Natural killer cell (primary cell): ENCODE measurements around the gene MTMR6. TPM values are rescaled to one million over a fixed set of nuclear protein-coding genes. Genes with fewer than 3 reads are reported as not detected.
A peak's percentile ranks its signal among the peaks of the same experiment; 100 is the strongest.

Source experiments
- ATAC-seq, 3 donors: fragments of 150-1000 bp in 2 of 3; fragments of 200-7000 bp in 1 of 3; cut with Tn5 transposase; 1 replicate in 1 of 3; 2 replicates in 2 of 3; pipeline ENCODE4 v1.10.0; 2021; ENCODE audit warnings: mild to moderate bottlenecking in 2 of 3, moderate library complexity in 2 of 3
- DNase-seq, 2 donors: peaks; one replicate each; pipeline versions ENCODE4 v3.0.0 to v3.0.0-alpha.2; 2013 to 2021; ENCODE audit warnings: mixed read lengths in 1 of 2
- H3K27ac ChIP-seq: one replicate; pipeline ENCODE4 v1.5.1; 2013; ENCODE audit warnings: mild to moderate bottlenecking, low read length
- H3K27me3 ChIP-seq: one replicate; pipeline ENCODE4 v1.6.1; 2013; ENCODE audit warnings: low read length; ENCODE audit not compliant: control insufficient read depth, insufficient read depth
- H3K36me3 ChIP-seq: one replicate; pipeline ENCODE4 v1.6.1; 2013; ENCODE audit warnings: low read length; ENCODE audit not compliant: control insufficient read depth, insufficient read depth
- H3K4me1 ChIP-seq: one replicate; pipeline ENCODE4 v1.6.1; 2013; ENCODE audit warnings: low read length; ENCODE audit not compliant: control insufficient read depth, insufficient read depth
- H3K4me3 ChIP-seq: one replicate; pipeline ENCODE4 v1.5.1; 2013; ENCODE audit warnings: low read length
- H3K9me3 ChIP-seq: one replicate; pipeline ENCODE4 v1.6.1; 2013; ENCODE audit warnings: low read length; ENCODE audit not compliant: control insufficient read depth, insufficient read depth
- H3K27ac Mint-ChIP-seq, 2 donors: one replicate each; pipeline ENCODE4 v1.8.0; 2022; ENCODE audit warnings: mild to moderate bottlenecking in 2 of 2, mixed read lengths in 2 of 2, moderate library complexity in 1 of 2
- H3K27me3 Mint-ChIP-seq, 2 donors: one replicate each; pipeline ENCODE4 v1.8.0; 2022; ENCODE audit warnings: low read depth in 2 of 2, mixed read lengths in 2 of 2
- H3K36me3 Mint-ChIP-seq: one replicate; pipeline ENCODE4 v1.8.0; 2022; ENCODE audit warnings: mixed read lengths
- H3K4me1 Mint-ChIP-seq, 2 donors: one replicate each; pipeline ENCODE4 v1.8.0; 2022; ENCODE audit warnings: mixed read lengths in 2 of 2
- H3K4me3 Mint-ChIP-seq: one replicate; pipeline ENCODE4 v1.8.0; 2022; ENCODE audit warnings: mild to moderate bottlenecking, moderate library complexity, mixed read lengths
- H3K9me3 Mint-ChIP-seq, 2 donors: one replicate each; pipeline ENCODE4 v1.8.0; 2022; ENCODE audit warnings: mixed read lengths in 2 of 2
- CTCF ChIP-seq: fragments of 200-600 bp; IDR thresholded peaks from one replicate; pipeline ENCODE4 v1.8.0; 2022; ENCODE audit warnings: antibody characterized with exemption
- WGBS: methylation state at CpG from one replicate; pipeline ENCODE4 v1.1.7; 2013; ENCODE audit warnings: missing lambda C conversion rate; ENCODE audit not compliant: insufficient coverage; 5-methylcytosine and 5-hydroxymethylcytosine counted together
- intact Hi-C: fragments of 100-400 bp; cut with micrococcal nuclease; formaldehyde crosslinking; loops from one replicate; pipeline ENCODE4 v1.14.2; 2022
- total RNA-seq, 4 donors: library from RNA; stranded (reverse); fragments of 120-200 nt in 1 of 4; gene quantifications; one replicate each; pipeline versions ENCODE4 v1.2.3 to v1.2.4, GENCODE V29; 2013 to 2022

The MTMR6 gene
- 10 to 100 TPM; 16.4 to 18.1 (median 17.3) TPM for total RNA-seq
- 25.1 TPM for total RNA-seq (2013)

- no peaks in the 10 kb centered on the region for H3K36me3 Mint-ChIP-seq
- Histone ChIP-seq H3K27me3 (peaks cover 6% of the 10 kb centered on the region), H3K4me3 (peak within 1 kb of the TSS; percentile 84), H3K36me3 (no peaks in the 10 kb centered on the region), H3K9me3 (no peaks in the 10 kb centered on the region), H3K4me1 (peaks cover 14% of the 10 kb centered on the region), H3K27ac (peak within 1 kb of the TSS; percentile 97)
- WGBS: under 1% methylated on average over 62 of the region's 65 CpGs
- H3K27me3 Mint-ChIP-seq: peaks cover 20 to 30% of the 10 kb centered on the region in 2 donors
- ATAC-seq: peak; percentile 88 to 98 (median 91)
- peak; percentile 94 for DNase-seq
- peak within 1 kb of the TSS; percentile 94 to 95 for H3K27ac Mint-ChIP-seq
- peaks cover 38 to 50% of the 10 kb centered on the region in 2 donors for H3K4me1 Mint-ChIP-seq
- intact Hi-C loops: loop anchor here (1.0 kb wide), 1 partner anchor 14 kb away; the partner anchor contains the start of gene NUP58
- no peaks in the 10 kb centered on the region for H3K9me3 Mint-ChIP-seq
- peak; percentile 99 for TF ChIP-seq CTCF
- peak within 1 kb of the TSS; percentile 99 for H3K4me3 Mint-ChIP-seq
Observed at GRCh38 chr13:25286969-25287961, at the start of gene MTMR6. Gene MTMR6 (minus strand): TSS chr13:25287488. CDS start chr13:25287247, 241 bp downstream.

GRCh38 chr13:25335856-25336255 lies 48.6 kb upstream of the MTMR6 start:
- H3K4me3 Mint-ChIP-seq: no peak overlapping the region
- Histone ChIP-seq H3K36me3 (peaks cover 66% of the 10 kb centered on the region), H3K4me3 (no peak overlapping the region), H3K9me3 (no peaks in the 10 kb centered on the region), H3K27me3 (no peaks in the 10 kb centered on the region), H3K27ac (no peak overlapping the region), H3K4me1 (no peaks in the 10 kb centered on the region)
- 84% methylated on average over 3 of the region's 3 CpGs for WGBS
- DNase-seq (no peak), ATAC-seq (no peak)
- TF ChIP-seq CTCF: no peak
- no peaks in the 10 kb centered on the region for H3K4me1 Mint-ChIP-seq
- peaks cover 16% of the 10 kb centered on the region for H3K36me3 Mint-ChIP-seq
- intact Hi-C loops: no loop called here
- no peak overlapping the region for H3K27ac Mint-ChIP-seq
- no peaks in the 10 kb centered on the region for H3K9me3 Mint-ChIP-seq
- H3K27me3 Mint-ChIP-seq: no peaks in the 10 kb centered on the region

- TF ChIP-seq CTCF: no peak
- Histone ChIP-seq H3K4me3 (no peak overlapping the region), H3K4me1 (no peaks in the 10 kb centered on the region), H3K36me3 (peaks cover 83% of the 10 kb centered on the region), H3K9me3 (no peaks in the 10 kb centered on the region), H3K27me3 (no peaks in the 10 kb centered on the region), H3K27ac (no peak overlapping the region)
- H3K36me3 Mint-ChIP-seq: peaks cover 17% of the 10 kb centered on the region
- H3K4me1 Mint-ChIP-seq: no peaks in the 10 kb centered on the region
- DNase-seq (no peak), ATAC-seq (no peak)
- no peaks in the 10 kb centered on the region for H3K9me3 Mint-ChIP-seq
- 100% methylated on average over 1 of the region's 1 CpG for WGBS
- H3K27ac Mint-ChIP-seq: no peak overlapping the region
- H3K4me3 Mint-ChIP-seq: no peak overlapping the region
- intact Hi-C loops: no loop called here
- no peaks in the 10 kb centered on the region for H3K27me3 Mint-ChIP-seq
Observed at GRCh38 chr13:25330541-25330940, 43.3 kb upstream of the MTMR6 start.
